HEK293 (cell line): ENCODE data around the gene C16orf78.

Experiments used
- CTCF ChIA-PET: fragments of 350-600 bp; formaldehyde crosslinking; extraction: SDS; loops from one replicate; lab custom pipeline; 2021; ENCODE audit warnings: antibody characterized with exemption; lab: Yijun Ruan, JAX
- POLR2A ChIA-PET: fragments of 300-600 bp; formaldehyde crosslinking; extraction: SDS; loops from one replicate; lab custom pipeline; 2020; ENCODE audit warnings: antibody characterized with exemption, inconsistent platforms; lab: Yijun Ruan, JAX
- H3K27ac ChIP-seq: fragments of 200-500 bp; sonication (Bioruptor generic); 2 replicates; pipeline ENCODE4 v1.5.1; 2014; ENCODE audit warnings: low read depth, low read length, control low read depth, inconsistent platforms; ENCODE audit errors: extremely low read depth
- H3K36me3 ChIP-seq, 2 experiments: fragments of 200-500 bp in 1 of 2; sonication (Bioruptor generic) in 1 of 2; 1 replicate in 1 of 2; 2 replicates in 1 of 2; pipeline ENCODE4 v1.5.1; 2014 to 2017; ENCODE audit warnings: inconsistent platforms in 2 of 2, low read length in 2 of 2; ENCODE audit not compliant: control insufficient read depth in 2 of 2, insufficient read depth in 1 of 2
- H3K4me1 ChIP-seq: fragments of 200-500 bp; sonication (Bioruptor generic); 2 replicates; pipeline ENCODE4 v1.5.1; 2014; ENCODE audit warnings: mild to moderate bottlenecking, low read length, inconsistent platforms; ENCODE audit not compliant: control insufficient read depth, insufficient read depth
- H3K4me3 ChIP-seq: 2 replicates; pipeline ENCODE4 v1.5.1; 2011; ENCODE audit warnings: low read depth, mild to moderate bottlenecking, control low read depth, low read length, moderate library complexity
- H3K9me3 ChIP-seq: fragments of 200-500 bp; sonication (Bioruptor generic); 2 replicates; pipeline ENCODE4 v1.5.1; 2014; ENCODE audit warnings: low read depth, low read length, inconsistent platforms; ENCODE audit not compliant: control insufficient read depth, insufficient read depth
- ATF2 ChIP-seq: fragments of 450-650 bp; formaldehyde crosslinking; IDR thresholded peaks from 2 replicates; pipeline ENCODE4 v1.5.1; 2016; ENCODE audit warnings: missing biosample characterization, missing genetic modification characterization, low read depth
- KLF16 ChIP-seq: fragments of 450-650 bp; formaldehyde crosslinking; IDR thresholded peaks from 2 replicates; pipeline ENCODE4 v1.5.1; 2017; ENCODE audit warnings: missing biosample characterization, missing genetic modification characterization
- KLF8 ChIP-seq: fragments of 450-650 bp; formaldehyde crosslinking; IDR thresholded peaks from 2 replicates; pipeline ENCODE4 v1.5.1; 2016; ENCODE audit warnings: missing biosample characterization, missing genetic modification characterization
- YY1 ChIP-seq: fragments of 450-650 bp; formaldehyde crosslinking; IDR thresholded peaks from 2 replicates; pipeline ENCODE4 v1.5.1; 2018; ENCODE audit warnings: missing biosample characterization, missing genetic modification characterization
- ZBTB10 ChIP-seq: fragments of 450-650 bp; formaldehyde crosslinking; IDR thresholded peaks from 2 replicates; pipeline ENCODE4 v1.5.1; 2016; ENCODE audit warnings: missing biosample characterization, missing genetic modification characterization
- ZNF121 ChIP-seq: fragments of 450-650 bp; formaldehyde crosslinking; IDR thresholded peaks from 2 replicates; pipeline ENCODE4 v1.5.1; 2016; ENCODE audit warnings: missing biosample characterization, missing genetic modification characterization
- ZNF133 ChIP-seq: fragments of 450-650 bp; formaldehyde crosslinking; IDR thresholded peaks from 2 replicates; pipeline ENCODE4 v1.5.1; 2016; ENCODE audit warnings: missing biosample characterization, missing genetic modification characterization
- ZNF239 ChIP-seq: fragments of 450-650 bp; formaldehyde crosslinking; IDR thresholded peaks from 2 replicates; pipeline ENCODE4 v1.5.1; 2016; ENCODE audit warnings: missing biosample characterization, missing genetic modification characterization
- ZNF248 ChIP-seq: fragments of 450-650 bp; formaldehyde crosslinking; IDR thresholded peaks from 2 replicates; pipeline ENCODE4 v1.5.1; 2017; ENCODE audit warnings: missing biosample characterization, missing genetic modification characterization
- ZNF302 ChIP-seq: fragments of 450-650 bp; formaldehyde crosslinking; IDR thresholded peaks from 2 replicates; pipeline ENCODE4 v1.5.1; 2016; ENCODE audit warnings: missing biosample characterization, missing genetic modification characterization, low read depth
- ZNF341 ChIP-seq: fragments of 450-650 bp; formaldehyde crosslinking; IDR thresholded peaks from 2 replicates; pipeline ENCODE4; 2016; ENCODE audit warnings: low read depth, missing biosample characterization, missing genetic modification characterization
- ZNF433 ChIP-seq: fragments of 450-650 bp; formaldehyde crosslinking; IDR thresholded peaks from 2 replicates; pipeline ENCODE4 v1.5.1; 2016; ENCODE audit warnings: missing biosample characterization, missing genetic modification characterization, low read depth
- ZNF449 ChIP-seq: fragments of 450-650 bp; formaldehyde crosslinking; IDR thresholded peaks from 2 replicates; pipeline ENCODE4 v1.5.1; 2017; ENCODE audit warnings: missing biosample characterization, mild to moderate bottlenecking, missing genetic modification characterization, moderate library complexity
- ZNF48 ChIP-seq: fragments of 450-650 bp; formaldehyde crosslinking; IDR thresholded peaks from 2 replicates; pipeline ENCODE4 v1.5.1; 2016; ENCODE audit warnings: missing biosample characterization, missing genetic modification characterization
- ZNF514 ChIP-seq: fragments of 450-650 bp; formaldehyde crosslinking; IDR thresholded peaks from 2 replicates; pipeline ENCODE4 v1.5.1; 2016; ENCODE audit warnings: missing biosample characterization, missing genetic modification characterization
- ZNF530 ChIP-seq: fragments of 450-650 bp; formaldehyde crosslinking; IDR thresholded peaks from 2 replicates; pipeline ENCODE4 v1.5.1; 2016; ENCODE audit warnings: low read depth, missing biosample characterization, missing genetic modification characterization
- ZNF585B ChIP-seq: fragments of 450-650 bp; formaldehyde crosslinking; IDR thresholded peaks from 2 replicates; pipeline ENCODE4 v1.5.1; 2016; ENCODE audit warnings: missing biosample characterization, missing genetic modification characterization
- ZNF621 ChIP-seq: fragments of 450-650 bp; formaldehyde crosslinking; IDR thresholded peaks from 2 replicates; pipeline ENCODE4 v1.5.1; 2017; ENCODE audit warnings: missing biosample characterization, missing genetic modification characterization
- ZNF626 ChIP-seq: fragments of 450-650 bp; sonication (Bioruptor Pico); formaldehyde crosslinking; IDR thresholded peaks from 2 replicates; pipeline ENCODE4 v1.5.1; 2018; ENCODE audit warnings: missing biosample characterization, missing genetic modification characterization, inconsistent platforms
- ZNF701 ChIP-seq: fragments of 450-650 bp; formaldehyde crosslinking; IDR thresholded peaks from 2 replicates; pipeline ENCODE4 v1.5.1; 2016; ENCODE audit warnings: missing biosample characterization, missing genetic modification characterization
- ZNF830 ChIP-seq: fragments of 450-650 bp; IDR thresholded peaks from 2 replicates; pipeline ENCODE4 v1.5.0; 2018; ENCODE audit warnings: missing biosample characterization, missing genetic modification characterization, low read depth, mild to moderate bottlenecking, moderate library complexity
- TF ChIP-seq, protein P1 (sequence below): fragments of 450-650 bp; formaldehyde crosslinking; IDR thresholded peaks from 2 replicates; pipeline ENCODE4 v1.5.1; 2016; ENCODE audit warnings: missing biosample characterization, missing genetic modification characterization, borderline replicate concordance
- TF ChIP-seq, protein P2 (sequence below): fragments of 450-650 bp; formaldehyde crosslinking; IDR thresholded peaks from 2 replicates; pipeline ENCODE4 v1.5.1; 2016; ENCODE audit warnings: missing biosample characterization, missing genetic modification characterization

The C16orf78 gene

GRCh38 chr16:49377196-49377755 lies 3.7 kb downstream of the C16orf78 start (continued):
- TF ChIP-seq ZNF514 (tag by site-specific recombination) (no peak), ZNF133 (tag by site-specific recombination) (no peak), ZNF248 (tag by site-specific recombination) (no peak), ZNF121 (tag by site-specific recombination) (no peak)

DNA sequence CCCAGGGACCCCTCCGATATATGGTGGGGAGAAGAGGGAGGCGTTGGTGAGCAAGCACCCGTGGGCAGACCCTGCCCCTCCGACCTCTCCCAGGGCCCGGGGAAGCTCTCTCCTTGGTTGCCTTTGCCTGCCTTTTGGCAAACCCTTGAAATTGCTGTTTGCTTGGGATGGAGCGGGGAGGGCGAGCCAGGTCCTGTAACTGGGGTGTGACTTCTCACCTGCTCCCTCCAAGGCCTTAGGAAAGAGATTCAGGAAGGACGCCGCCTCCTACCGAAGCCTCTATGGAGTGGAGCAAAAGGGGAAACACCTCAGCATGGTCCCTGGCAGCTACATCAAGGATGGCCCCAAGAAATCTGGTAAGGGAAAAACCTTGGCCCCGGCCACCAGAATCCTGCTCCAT lies 4.6 kb downstream of the C16orf78 start:
- no peaks in the 10 kb centered on the region for H3K4me1 ChIP-seq
- no peak overlapping the region for H3K27ac ChIP-seq
- no peaks in the 10 kb centered on the region for H3K9me3 ChIP-seq
- CTCF ChIA-PET = interaction anchor here (0.6 kb wide), 1 partner anchor 11 kb away, joined by 3 read pairs; no protein-coding TSS in a partner anchor
- no peak overlapping the region for H3K4me3 ChIP-seq
- POLR2A ChIA-PET = no interaction called here
- no peak for TF ChIP-seq ZNF433 (tag by site-specific recombination)
- no peak for TF ChIP-seq ZNF341 (tag by site-specific recombination)
- TF ChIP-seq ZNF239 (tag by site-specific recombination) = no peak
- TF ChIP-seq, all 188 proteins: peak for 0
- H3K36me3 ChIP-seq = no peaks in the 10 kb centered on the region

DNA sequence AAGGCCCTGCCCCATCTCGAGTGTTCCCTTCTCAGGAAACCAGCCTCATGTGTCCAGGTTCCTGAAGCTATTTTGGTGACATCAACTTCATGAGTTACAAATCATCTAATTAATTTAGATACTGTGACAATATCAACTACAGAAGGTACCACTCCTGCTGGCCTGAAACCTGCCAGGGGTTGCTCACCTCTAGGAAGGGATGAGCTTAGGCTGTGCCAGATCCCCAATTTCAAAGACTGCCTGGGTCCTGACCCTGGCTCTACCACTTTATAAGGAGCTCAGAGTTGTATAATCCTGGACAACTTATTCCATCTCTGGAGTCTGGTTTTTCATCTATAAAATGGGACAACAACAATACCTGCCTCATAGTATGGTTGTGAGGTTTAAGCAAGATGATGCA lies 5.2 kb downstream of the C16orf78 start:
- no peak overlapping the region for H3K4me3 ChIP-seq
- no peaks in the 10 kb centered on the region for H3K36me3 ChIP-seq
- no peaks in the 10 kb centered on the region for H3K9me3 ChIP-seq
- H3K4me1 ChIP-seq = no peaks in the 10 kb centered on the region
- CTCF ChIA-PET = interaction anchor here (0.6 kb wide), 1 partner anchor 11 kb away, joined by 3 read pairs; no protein-coding TSS in a partner anchor
- POLR2A ChIA-PET = no interaction called here
- no peak overlapping the region for H3K27ac ChIP-seq
- TF ChIP-seq KLF8 (tag by site-specific recombination) = no peak
- TF ChIP-seq ZNF621 = no peak
- no peak for TF ChIP-seq ZNF449 (tag by site-specific recombination)
- TF ChIP-seq YY1 (tag by site-specific recombination) = no peak
- no peak for TF ChIP-seq ATF2 (tag by site-specific recombination)
- TF ChIP-seq ZNF626 (tag by site-specific recombination) = no peak
- TF ChIP-seq ZNF830 (tag by site-specific recombination) = no peak
- no peak for TF ChIP-seq ZNF133 (tag by site-specific recombination)
- TF ChIP-seq ZNF248 (tag by site-specific recombination) = no peak
- TF ChIP-seq, protein P1, sequence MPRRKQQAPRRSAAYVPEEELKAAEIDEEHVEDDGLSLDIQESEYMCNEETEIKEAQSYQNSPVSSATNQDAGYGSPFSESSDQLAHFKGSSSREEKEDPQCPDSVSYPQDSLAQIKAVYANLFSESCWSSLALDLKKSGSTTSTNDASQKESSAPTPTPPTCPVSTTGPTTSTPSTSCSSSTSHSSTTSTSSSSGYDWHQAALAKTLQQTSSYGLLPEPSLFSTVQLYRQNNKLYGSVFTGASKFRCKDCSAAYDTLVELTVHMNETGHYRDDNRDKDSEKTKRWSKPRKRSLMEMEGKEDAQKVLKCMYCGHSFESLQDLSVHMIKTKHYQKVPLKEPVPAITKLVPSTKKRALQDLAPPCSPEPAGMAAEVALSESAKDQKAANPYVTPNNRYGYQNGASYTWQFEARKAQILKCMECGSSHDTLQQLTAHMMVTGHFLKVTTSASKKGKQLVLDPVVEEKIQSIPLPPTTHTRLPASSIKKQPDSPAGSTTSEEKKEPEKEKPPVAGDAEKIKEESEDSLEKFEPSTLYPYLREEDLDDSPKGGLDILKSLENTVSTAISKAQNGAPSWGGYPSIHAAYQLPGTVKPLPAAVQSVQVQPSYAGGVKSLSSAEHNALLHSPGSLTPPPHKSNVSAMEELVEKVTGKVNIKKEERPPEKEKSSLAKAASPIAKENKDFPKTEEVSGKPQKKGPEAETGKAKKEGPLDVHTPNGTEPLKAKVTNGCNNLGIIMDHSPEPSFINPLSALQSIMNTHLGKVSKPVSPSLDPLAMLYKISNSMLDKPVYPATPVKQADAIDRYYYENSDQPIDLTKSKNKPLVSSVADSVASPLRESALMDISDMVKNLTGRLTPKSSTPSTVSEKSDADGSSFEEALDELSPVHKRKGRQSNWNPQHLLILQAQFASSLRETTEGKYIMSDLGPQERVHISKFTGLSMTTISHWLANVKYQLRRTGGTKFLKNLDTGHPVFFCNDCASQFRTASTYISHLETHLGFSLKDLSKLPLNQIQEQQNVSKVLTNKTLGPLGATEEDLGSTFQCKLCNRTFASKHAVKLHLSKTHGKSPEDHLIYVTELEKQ (tag by site-specific recombination) = no peak
- no peak for TF ChIP-seq ZBTB10 (tag by site-specific recombination)
- TF ChIP-seq ZNF701 = no peak
- no peak for TF ChIP-seq KLF16 (tag by site-specific recombination)
- no peak for TF ChIP-seq ZNF530 (tag by site-specific recombination)
- TF ChIP-seq, protein P2, sequence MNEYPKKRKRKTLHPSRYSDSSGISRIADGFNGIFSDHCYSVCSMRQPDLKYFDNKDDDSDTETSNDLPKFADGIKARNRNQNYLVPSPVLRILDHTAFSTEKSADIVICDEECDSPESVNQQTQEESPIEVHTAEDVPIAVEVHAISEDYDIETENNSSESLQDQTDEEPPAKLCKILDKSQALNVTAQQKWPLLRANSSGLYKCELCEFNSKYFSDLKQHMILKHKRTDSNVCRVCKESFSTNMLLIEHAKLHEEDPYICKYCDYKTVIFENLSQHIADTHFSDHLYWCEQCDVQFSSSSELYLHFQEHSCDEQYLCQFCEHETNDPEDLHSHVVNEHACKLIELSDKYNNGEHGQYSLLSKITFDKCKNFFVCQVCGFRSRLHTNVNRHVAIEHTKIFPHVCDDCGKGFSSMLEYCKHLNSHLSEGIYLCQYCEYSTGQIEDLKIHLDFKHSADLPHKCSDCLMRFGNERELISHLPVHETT (tag by site-specific recombination) = no peak
- TF ChIP-seq ZNF302 (tag by site-specific recombination) = no peak
- no peak for TF ChIP-seq ZNF48 (tag by site-specific recombination)
- no peak for TF ChIP-seq ZNF585B (tag by site-specific recombination)
